ENCODE data around the gene TP53BP2. TPM values are rescaled to one million over a fixed set of nuclear protein-coding genes. Genes with fewer than 3 reads are reported as not detected.

Gene TP53BP2
- total RNA-seq, 1 donor from 2014 or later: 54.3 TPM

Other genes with a start within 250 kb of the TP53BP2 start
- gene CAPN8, start 180.2 kb downstream of the TP53BP2 start, total RNA-seq: 0.47 TPM in 1 of 2 replicates, not detected in the other
- 199 and 234 TPM in 2 replicates for gene CAPN2, start 133.4 kb downstream of the TP53BP2 start, total RNA-seq

Measured in myocyte (in vitro differentiated cells).